SK-N-SH (cell line): ENCODE data around the gene TENT5A. TPM values are rescaled to one million over a fixed set of nuclear protein-coding genes. Genes with fewer than 3 reads are reported as not detected.

Source experiments
- CTCF ChIA-PET: fragments of 300-600, 350-600 bp; formaldehyde crosslinking; extraction: SDS; loops from one replicate; lab custom pipeline; 2021; lab: Yijun Ruan, JAX
- POLR2A ChIA-PET: fragments of 350-600 bp; sonication (Branson Sonifier 250); formaldehyde crosslinking; extraction: SDS; loops from one replicate; lab custom pipeline; 2020; ENCODE audit warnings: antibody characterized with exemption, inconsistent platforms; lab: Yijun Ruan, JAX
- DNase-seq: peaks from one replicate; pipeline ENCODE4 v3.0.0; 2012
- H2AFZ ChIP-seq: fragments of 200-600 bp; sonication (generic); 2 replicates; pipeline ENCODE4 v1.8.1; 2016; ENCODE audit warnings: antibody characterized with exemption, mild to moderate bottlenecking, low read depth
- H3F3A ChIP-seq: fragments of 200-600 bp; sonication (generic); replicated peaks from 2 replicates; pipeline ENCODE3; 2016; ENCODE audit warnings: antibody characterized with exemption, mild to moderate bottlenecking; ENCODE audit not compliant: insufficient read depth
- H3K27ac ChIP-seq, 2 experiments: fragments of 200-500 bp in 1 of 2; fragments of 200-600 bp in 1 of 2; sonication (Bioruptor generic) in 1 of 2; sonication (generic), shearing (Covaris generic) in 1 of 2; 2 replicates each; pipeline versions ENCODE4 v1.5.1 to v1.6.1; 2014 to 2016; ENCODE audit warnings: low read depth in 2 of 2, inconsistent platforms in 1 of 2, low read length in 1 of 2, mild to moderate bottlenecking in 1 of 2, mixed read lengths in 1 of 2
- H3K27me3 ChIP-seq: fragments of 200-600 bp; sonication (generic), shearing (Covaris generic); 2 replicates; pipeline ENCODE4 v1.6.1; 2016; ENCODE audit warnings: mixed run types; ENCODE audit not compliant: insufficient read depth
- H3K36me3 ChIP-seq, 2 experiments: fragments of 200-500 bp in 1 of 2; fragments of 200-600 bp in 1 of 2; sonication (Bioruptor generic) in 1 of 2; sonication (generic) in 1 of 2; replicated peaks in 1 of 2; 2 replicates each; pipeline versions ENCODE3 to v1.5.1; 2014 to 2016; ENCODE audit warnings: low read length in 1 of 2, mild to moderate bottlenecking in 1 of 2; ENCODE audit not compliant: insufficient read depth in 2 of 2, control insufficient read depth in 1 of 2
- H3K4me1 ChIP-seq, 2 experiments: fragments of 200-500 bp in 1 of 2; fragments of 200-600 bp in 1 of 2; sonication (Bioruptor generic) in 1 of 2; sonication (generic), shearing (Covaris generic) in 1 of 2; 2 replicates each; pipeline versions ENCODE4 v1.5.1 to v1.6.1; 2014 to 2016; ENCODE audit warnings: low read depth in 1 of 2, low read length in 1 of 2, mixed run types in 1 of 2; ENCODE audit not compliant: insufficient read depth in 2 of 2, control insufficient read depth in 1 of 2
- H3K4me2 ChIP-seq: fragments of 200-600 bp; sonication (generic), shearing (Covaris generic); 2 replicates; pipeline ENCODE4 v1.6.1; 2017; ENCODE audit warnings: mixed run types
- H3K4me3 ChIP-seq, 2 experiments: fragments of 200-500 bp in 1 of 2; fragments of 200-600 bp in 1 of 2; sonication (Bioruptor generic) in 1 of 2; sonication (generic), shearing (Covaris generic) in 1 of 2; 2 replicates each; pipeline versions ENCODE4 v1.5.1 to v1.8.1; 2014 to 2016; ENCODE audit warnings: low read depth in 2 of 2, inconsistent platforms in 1 of 2, low read length in 1 of 2, mild to moderate bottlenecking in 1 of 2, mixed read lengths in 1 of 2, moderate library complexity in 1 of 2
- H3K79me2 ChIP-seq: fragments of 200-600 bp; sonication (generic); 2 replicates; pipeline ENCODE4 v1.8.1; 2017; ENCODE audit warnings: mild to moderate bottlenecking; ENCODE audit not compliant: insufficient read depth
- H3K9ac ChIP-seq: fragments of 200-600 bp; sonication (generic); 2 replicates; pipeline ENCODE4 v1.6.1; 2017; ENCODE audit warnings: mixed run types
- H3K9me2 ChIP-seq: fragments of 200-600 bp; sonication (generic); 2 replicates; pipeline ENCODE4 v1.6.1; 2017; ENCODE audit warnings: mixed run types
- H3K9me3 ChIP-seq: fragments of 200-600 bp; sonication (generic); 2 replicates; pipeline ENCODE4 v1.6.1; 2017; ENCODE audit warnings: mixed run types, mild to moderate bottlenecking, moderate library complexity
- H4K20me1 ChIP-seq: fragments of 200-600 bp; sonication (generic); 2 replicates; pipeline ENCODE4 v1.6.1; 2017; ENCODE audit warnings: mild to moderate bottlenecking, mixed run types; ENCODE audit not compliant: insufficient read depth
- ELF1 ChIP-seq: IDR thresholded peaks from 2 replicates; pipeline ENCODE4 v1.4.0; 2012
- FOXJ3 ChIP-seq: sonication (generic); formaldehyde crosslinking; IDR thresholded peaks from 2 replicates; pipeline ENCODE4 v1.5.1; 2020; ENCODE audit warnings: mild to moderate bottlenecking, missing genetic modification reagents
- GABPA ChIP-seq: IDR thresholded peaks from 2 replicates; pipeline ENCODE4 v1.4.0; 2012; ENCODE audit warnings: low read depth, mild to moderate bottlenecking
- GATA2 ChIP-seq: sonication (generic); formaldehyde crosslinking; IDR thresholded peaks from 2 replicates; pipeline ENCODE4 v1.5.0; 2020; ENCODE audit warnings: mild to moderate bottlenecking, missing genetic modification reagents
- NFIC ChIP-seq: IDR thresholded peaks from 2 replicates; pipeline ENCODE4 v1.4.0; 2012; ENCODE audit warnings: borderline replicate concordance
- RFX5 ChIP-seq: IDR thresholded peaks from 2 replicates; pipeline ENCODE4 v1.6.1; 2012; ENCODE audit warnings: mild to moderate bottlenecking, improper control_type of control experiment, low read length
- RXRA ChIP-seq: IDR thresholded peaks from 2 replicates; pipeline ENCODE4 v1.4.0; 2012; ENCODE audit warnings: low read depth, mild to moderate bottlenecking, borderline replicate concordance
- SIN3A ChIP-seq: IDR thresholded peaks from 2 replicates; pipeline ENCODE4 v1.6.1; 2012; ENCODE audit warnings: low read depth, mild to moderate bottlenecking, low read length, moderate library complexity, borderline replicate concordance
- ZBTB33 ChIP-seq: IDR thresholded peaks from 2 replicates; pipeline ENCODE4 v1.4.0; 2012; ENCODE audit warnings: low read depth, borderline replicate concordance
- WGBS: methylation state at CpG from one replicate; pipeline ENCODE4 v1.1.6; 2017; ENCODE audit warnings: low lambda C conversion rate; 5-methylcytosine and 5-hydroxymethylcytosine counted together
- polyA plus RNA-seq, 3 experiments: library from polyadenylated mRNA; depleted of rRNA; stranded (reverse); fragments of >200 nt; gene quantifications; 2 replicates each; pipeline ENCODE4 v1.2.3, GENCODE V29; 2012
- TF ChIP-seq, protein P1 (sequence below): fragments of 150-350 bp; IDR thresholded peaks from 2 replicates; pipeline ENCODE4 v1.6.1; 2017; ENCODE audit warnings: antibody characterized with exemption, low read length, low read depth, borderline replicate concordance

TENT5A gene
- polyA plus RNA-seq, 1 of the 3 experiments (the other 2 are of a cell fraction): 4.9 TPM

DNA sequence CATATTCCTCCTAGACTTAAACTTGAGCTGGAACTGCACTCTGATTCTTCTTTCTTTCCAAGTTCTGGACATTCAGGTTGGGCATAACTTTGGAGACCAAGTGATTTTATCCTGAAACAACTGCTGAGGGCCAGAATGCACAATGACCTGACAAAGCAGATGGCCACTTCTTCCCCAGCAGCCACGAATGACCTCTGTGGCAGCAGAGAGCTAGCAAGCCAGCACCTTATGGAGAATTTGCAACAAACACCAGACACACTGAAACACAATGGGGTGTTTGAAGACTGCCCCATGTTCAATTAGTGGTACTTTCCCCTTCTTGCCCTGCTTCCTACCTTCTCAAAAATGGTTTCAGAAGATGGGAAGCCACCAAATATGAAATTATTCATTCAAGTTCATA lies 4.2 kb upstream of the TENT5A start:
- DNase-seq: no peak
- no peaks in the 10 kb centered on the region for H3K27me3 ChIP-seq
- H3K79me2 ChIP-seq: peaks cover 5% of the 10 kb centered on the region
- 83% methylated on average over 1 of the region's 1 CpG for WGBS
- peaks cover 11 to 17% of the 10 kb centered on the region in 2 experiments for H3K4me1 ChIP-seq
- no peak overlapping the region for H2AFZ ChIP-seq
- ChIA-PET POLR2A (no interaction called here), CTCF (interaction anchor here (0.6 to 0.8 kb wide), 2 partner anchors 94 to 422 kb away, joined by 3 to 4 read pairs; no protein-coding TSS in a partner anchor)
- H3K27ac ChIP-seq: no peak overlapping the region
- no peaks in the 10 kb centered on the region for H3K36me3 ChIP-seq
- H4K20me1 ChIP-seq: no peaks in the 10 kb centered on the region; the same call in 1 of the 2 replicates
- TF ChIP-seq ELF1: no peak
- H3K9ac ChIP-seq: no peak overlapping the region
- H3F3A ChIP-seq: peaks cover 18% of the 10 kb centered on the region
- no peak overlapping the region for H3K4me3 ChIP-seq
- H3K4me2 ChIP-seq: no peak overlapping the region
- no peaks in the 10 kb centered on the region for H3K9me3 ChIP-seq
- H3K9me2 ChIP-seq: no peaks in the 10 kb centered on the region

DNA sequence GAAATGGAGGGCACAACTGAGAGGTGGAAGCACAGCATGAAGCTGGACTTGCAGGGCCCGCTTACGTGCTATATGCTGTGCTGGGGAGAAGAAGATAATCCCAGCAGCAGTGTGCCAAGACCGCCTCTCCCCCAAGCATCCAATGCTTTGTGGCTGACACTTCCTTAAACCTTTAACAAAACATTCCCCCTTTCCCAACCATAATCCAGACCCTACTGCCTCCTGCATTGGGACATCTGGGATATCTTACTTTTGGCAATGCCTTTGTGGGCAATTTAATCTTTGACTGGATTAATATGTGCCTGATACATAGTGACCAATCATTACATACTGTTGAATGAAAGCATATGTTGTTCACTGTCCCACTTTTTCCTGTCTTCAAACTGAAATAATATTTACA lies 3.1 kb upstream of the TENT5A start:
- no peak for DNase-seq
- TF ChIP-seq GABPA (no peak), ZBTB33 (no peak), FOXJ3 (CRISPR knock-in tag) (no peak), GATA2 (CRISPR knock-in tag) (no peak), RFX5 (no peak), ELF1 (no peak), NFIC (no peak), SIN3A (no peak), RXRA (no peak)
- TF ChIP-seq, protein P1, sequence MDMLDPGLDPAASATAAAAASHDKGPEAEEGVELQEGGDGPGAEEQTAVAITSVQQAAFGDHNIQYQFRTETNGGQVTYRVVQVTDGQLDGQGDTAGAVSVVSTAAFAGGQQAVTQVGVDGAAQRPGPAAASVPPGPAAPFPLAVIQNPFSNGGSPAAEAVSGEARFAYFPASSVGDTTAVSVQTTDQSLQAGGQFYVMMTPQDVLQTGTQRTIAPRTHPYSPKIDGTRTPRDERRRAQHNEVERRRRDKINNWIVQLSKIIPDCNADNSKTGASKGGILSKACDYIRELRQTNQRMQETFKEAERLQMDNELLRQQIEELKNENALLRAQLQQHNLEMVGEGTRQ: no peak
- ChIA-PET CTCF (no interaction called here), POLR2A (no interaction called here)
- Histone ChIP-seq H4K20me1 (peaks cover 10% of the 10 kb centered on the region; the same call in 1 of the 2 replicates), H3K9me2 (no peaks in the 10 kb centered on the region), H3K4me2 (no peak overlapping the region), H3K4me1 (peaks cover 6 to 7% of the 10 kb centered on the region in 2 experiments; a peak in 3 of 4 replicates), H3F3A (peaks cover 12% of the 10 kb centered on the region), H3K79me2 (peaks cover 16% of the 10 kb centered on the region), H3K4me3 (no peak overlapping the region), H3K36me3 (no peaks in the 10 kb centered on the region), H3K9ac (no peak overlapping the region), H2AFZ (no peak overlapping the region), H3K9me3 (no peaks in the 10 kb centered on the region), H3K27me3 (no peaks in the 10 kb centered on the region), H3K27ac (no peak overlapping the region)
- WGBS: 50% methylated on average over 1 of the region's 3 CpGs
